HG02938 (cell line): ENCODE measurements around the gene COL4A4.

Experiments
- ATAC-seq: cut with Tn5 transposase; IDR thresholded peaks from one replicate; pipeline ENCODE4 v1.9.1; 2021; ENCODE audit warnings: mild to moderate bottlenecking, moderate library complexity; ENCODE audit not compliant: unreplicated experiment

The COL4A4 gene

GRCh38 chr2:227033471-227034148, 130.4 kb downstream of the COL4A4 start:
- peak; percentile 87 for ATAC-seq

GRCh38 chr2:227031379-227031778, 132.6 kb downstream of the COL4A4 start:
- ATAC-seq = no peak

GRCh38 chr2:227030789-227031188, 133.2 kb downstream of the COL4A4 start:
- no peak for ATAC-seq

GRCh38 chr2:227029426-227030105, 134.4 kb downstream of the COL4A4 start:
- ATAC-seq = no peak

GRCh38 chr2:227025510-227025909, 138.5 kb downstream of the COL4A4 start:
- no peak for ATAC-seq

- ATAC-seq = no peak
Observed at GRCh38 chr2:227022608-227023007, 141.4 kb downstream of the COL4A4 start.

GRCh38 chr2:227020416-227020815, 143.6 kb downstream of the COL4A4 start:
- no peak for ATAC-seq

- no peak for ATAC-seq
Observed at GRCh38 chr2:227016894-227017293, 147.1 kb downstream of the COL4A4 start.

GRCh38 chr2:227013881-227014280, 150.1 kb downstream of the COL4A4 start:
- no peak for ATAC-seq

- no peak for ATAC-seq
Observed at GRCh38 chr2:227013330-227013729, 150.7 kb downstream of the COL4A4 start.

GRCh38 chr2:227010433-227010832, 153.6 kb downstream of the COL4A4 start:
- ATAC-seq = no peak

GRCh38 chr2:227007940-227008339, 156.1 kb downstream of the COL4A4 start:
- ATAC-seq = no peak

GRCh38 chr2:227007148-227007547, 156.9 kb downstream of the COL4A4 start:
- ATAC-seq = no peak

- no peak for ATAC-seq
Observed at GRCh38 chr2:227006189-227006897, 157.7 kb downstream of the COL4A4 start.

GRCh38 chr2:227004482-227004881, 159.5 kb downstream of the COL4A4 start:
- no peak for ATAC-seq

GRCh38 chr2:227000123-227000522, 163.9 kb downstream of the COL4A4 start:
- ATAC-seq = no peak

- no peak for ATAC-seq
Observed at GRCh38 chr2:226999661-227000060, 164.3 kb downstream of the COL4A4 start.

GRCh38 chr2:226995625-226996041, 168.4 kb downstream of the COL4A4 start:
- ATAC-seq = no peak

GRCh38 chr2:226994775-226995174, 169.2 kb downstream of the COL4A4 start:
- no peak for ATAC-seq

GRCh38 chr2:226993171-226993570, 170.8 kb downstream of the COL4A4 start:
- ATAC-seq = no peak

- no peak for ATAC-seq
Observed at GRCh38 chr2:226991663-226992062, 172.3 kb downstream of the COL4A4 start.

GRCh38 chr2:226985583-226985946, 178.4 kb downstream of the COL4A4 start:
- ATAC-seq = no peak
